ENCODE measurements around the gene PTEN.
A peak's percentile ranks its signal among the peaks of the same experiment; 100 is the strongest.
"Not testable (repeated sequence)": the region's sequence is repeated elsewhere in the genome, so short reads cannot be mapped to it uniquely, and the experiment has no call there.

PTEN gene

GRCh38 chr10:87863053-87863943 lies at the start of gene PTEN, which contains the start of gene KLLN:
Gene PTEN (plus strand): TSS chr10:87863625. CDS start chr10:87864470, 845 bp downstream.
Gene KLLN (minus strand): TSS chr10:87863533. CDS start chr10:87862487, 1,046 bp downstream.
- peak; percentile 94 for DNase-seq (ENCODE audit: low spot score)

DNA sequence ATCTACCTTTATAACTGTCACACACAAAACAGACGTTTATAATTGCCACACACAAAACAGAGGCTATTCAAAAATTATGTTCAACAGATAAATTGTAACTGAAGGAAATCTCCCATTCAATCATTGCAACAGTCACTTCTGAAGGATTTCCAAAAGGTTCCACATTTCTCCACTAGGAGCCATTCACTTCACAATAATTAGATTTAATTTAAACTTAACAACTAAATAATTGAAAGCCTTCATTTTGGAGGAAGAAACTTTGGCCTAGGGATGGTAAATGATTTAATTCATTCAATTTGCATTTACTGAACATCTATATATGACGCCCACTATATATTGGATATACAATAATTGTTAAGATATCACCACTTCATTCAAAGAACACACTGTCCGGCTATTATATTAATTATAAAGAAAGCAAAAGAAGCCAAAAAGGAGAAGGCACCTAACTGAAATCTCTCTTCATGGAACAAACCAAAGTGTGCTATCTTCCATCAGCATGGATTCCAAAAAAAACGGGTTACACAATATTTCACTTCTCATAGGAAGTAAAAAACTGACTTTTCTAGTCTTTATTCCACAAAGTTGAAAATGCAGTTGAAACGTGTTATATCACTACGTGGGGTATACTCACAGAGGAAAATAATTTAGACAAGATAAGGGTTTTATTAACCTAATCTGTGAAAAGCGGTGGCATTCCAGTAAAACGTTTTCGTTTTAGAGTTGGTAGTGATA lies 47.1 kb upstream of the PTEN start:
- peak; percentile 15 for DNase-seq (ENCODE audit: low spot score)

- peak; percentile 36 for DNase-seq (ENCODE audit: low spot score)
Observed at GRCh38 chr10:87816898-87817608, 46.4 kb upstream of the PTEN start.

GRCh38 chr10:87817609-87818504 lies 45.6 kb upstream of the PTEN start, which contains the start of gene ATAD1:
Gene ATAD1 (minus strand): TSS chr10:87818226. CDS start chr10:87814599, 3,627 bp downstream.
- peak; percentile 94 for DNase-seq (ENCODE audit: low spot score)

DNA sequence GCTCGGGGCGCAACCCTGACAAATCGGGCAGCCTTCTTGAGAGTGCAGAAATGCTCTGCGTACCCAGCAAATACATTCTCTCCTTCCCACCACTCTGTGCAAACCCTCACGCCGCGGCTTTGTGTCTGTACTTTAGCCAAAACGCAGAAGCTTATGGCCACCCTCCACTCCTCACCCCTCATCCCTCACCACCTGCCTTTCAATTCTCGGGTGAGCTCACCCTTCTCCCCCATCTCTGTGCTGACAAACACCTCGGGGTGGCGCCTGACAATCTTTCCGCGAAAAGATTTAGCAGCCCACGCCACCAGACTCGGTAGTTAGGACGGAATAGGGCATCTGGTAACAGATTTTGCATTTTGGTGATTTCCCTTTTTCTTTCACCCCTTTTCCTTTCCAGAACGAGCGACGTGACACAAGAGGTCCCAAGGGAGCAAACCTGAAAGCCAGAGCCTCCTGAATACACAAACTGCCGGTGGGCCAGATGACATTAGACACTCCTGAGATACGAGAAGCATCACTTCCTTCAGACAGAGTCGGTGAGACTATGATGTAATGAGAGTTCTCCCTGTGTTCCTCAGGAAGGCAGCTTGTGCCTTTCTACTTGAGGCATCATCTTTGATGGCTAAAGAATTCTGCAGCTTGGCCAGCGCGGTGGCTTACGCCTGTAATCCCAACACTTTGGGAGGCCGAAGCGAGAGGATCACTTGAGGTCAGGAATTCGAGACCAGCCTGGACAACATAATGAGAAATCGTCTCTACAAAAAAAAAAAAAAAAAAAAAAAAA lies 44.7 kb upstream of the PTEN start:
- DNase-seq (ENCODE audit: low spot score): peak; percentile 85

DNA sequence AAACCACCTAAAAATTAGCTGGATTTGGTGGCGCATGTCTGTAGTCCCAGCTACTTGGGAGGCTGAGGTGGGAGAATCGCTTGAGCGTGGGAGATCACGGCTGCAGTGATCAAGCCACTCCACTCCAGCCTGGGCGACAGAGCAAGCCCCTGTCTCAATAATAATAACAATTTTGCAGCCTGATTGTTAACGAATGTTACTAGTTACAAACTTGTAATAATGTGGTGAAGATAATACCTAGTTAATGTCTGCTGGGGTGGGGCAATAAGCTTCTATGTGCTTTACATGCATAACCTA lies 44.2 kb upstream of the PTEN start:
- no peak for DNase-seq (ENCODE audit: low spot score)

DNA sequence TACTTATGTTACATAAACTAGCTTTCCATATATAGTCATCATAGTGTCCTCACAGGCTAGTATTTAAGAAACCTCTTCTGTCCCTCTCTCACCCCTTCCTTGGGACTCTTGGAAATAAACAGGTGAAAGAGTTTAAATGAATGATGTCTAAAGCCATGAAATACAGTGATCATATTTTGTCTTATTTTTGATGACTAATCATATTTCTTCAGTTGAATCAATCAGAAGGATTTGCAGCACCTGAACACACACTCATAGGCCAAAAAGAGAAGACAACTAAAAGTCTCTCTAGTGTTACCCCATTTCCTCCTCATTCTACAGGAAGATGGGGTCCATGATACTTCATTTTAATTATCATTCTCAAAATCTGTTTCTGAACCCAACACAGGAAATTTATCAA lies 36.8 kb upstream of the PTEN start:
- no peak for DNase-seq (ENCODE audit: low spot score)

GRCh38 chr10:87827681-87828080 lies 35.7 kb upstream of the PTEN start:
- DNase-seq (ENCODE audit: low spot score): no peak

GRCh38 chr10:87829051-87829450 lies 34.4 kb upstream of the PTEN start:
- not testable (repeated sequence) for DNase-seq (ENCODE audit: low spot score)

GRCh38 chr10:87829986-87830729 lies 33.3 kb upstream of the PTEN start:
- DNase-seq (ENCODE audit: low spot score): no peak

- no peak for DNase-seq (ENCODE audit: low spot score)
Observed at GRCh38 chr10:87836098-87836497, 27.3 kb upstream of the PTEN start.

GRCh38 chr10:87837445-87837844 lies 26.0 kb upstream of the PTEN start:
- DNase-seq (ENCODE audit: low spot score): no peak

GRCh38 chr10:87838650-87839049 lies 24.8 kb upstream of the PTEN start:
- no peak for DNase-seq (ENCODE audit: low spot score)

DNA sequence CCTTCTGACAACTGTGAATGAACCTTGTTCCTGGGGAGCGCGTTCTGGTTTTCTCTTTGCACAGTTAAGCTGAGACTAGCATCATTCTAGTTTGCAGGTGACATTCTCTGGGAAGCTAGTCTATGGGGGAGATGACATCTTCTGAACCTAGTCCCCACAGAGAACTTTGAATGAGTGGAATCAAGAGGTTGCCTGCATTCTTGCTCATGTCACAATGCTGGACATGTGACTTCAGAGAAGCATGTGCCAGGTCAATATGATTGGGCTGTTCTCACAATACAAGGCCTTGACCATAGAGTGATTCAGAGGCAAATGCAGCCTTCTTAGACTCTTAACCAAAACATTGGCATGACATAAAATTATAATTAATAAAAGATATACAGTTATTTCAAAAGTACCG lies 22.2 kb upstream of the PTEN start:
- no peak for DNase-seq (ENCODE audit: low spot score)

DNA sequence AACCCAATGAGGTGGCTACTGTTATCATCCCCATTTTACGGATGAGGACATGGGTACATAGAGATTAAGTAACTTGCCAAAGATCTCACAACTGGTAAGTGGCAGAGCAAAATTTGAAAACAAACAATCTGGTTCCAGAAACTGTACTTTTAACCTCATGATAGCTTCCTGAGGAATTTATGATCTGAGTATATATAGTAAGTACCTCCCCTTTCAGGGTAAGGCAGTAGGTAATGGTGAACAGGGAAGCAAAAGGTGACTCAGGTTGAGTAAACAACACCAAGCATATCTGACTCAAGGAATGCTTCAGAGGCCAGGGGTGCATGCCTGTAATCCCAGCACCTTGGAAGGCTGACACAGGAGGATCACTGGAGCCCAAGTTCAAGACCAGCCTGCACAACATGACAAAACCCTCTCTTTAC lies 21.2 kb upstream of the PTEN start:
- DNase-seq (ENCODE audit: low spot score): no peak

DNA sequence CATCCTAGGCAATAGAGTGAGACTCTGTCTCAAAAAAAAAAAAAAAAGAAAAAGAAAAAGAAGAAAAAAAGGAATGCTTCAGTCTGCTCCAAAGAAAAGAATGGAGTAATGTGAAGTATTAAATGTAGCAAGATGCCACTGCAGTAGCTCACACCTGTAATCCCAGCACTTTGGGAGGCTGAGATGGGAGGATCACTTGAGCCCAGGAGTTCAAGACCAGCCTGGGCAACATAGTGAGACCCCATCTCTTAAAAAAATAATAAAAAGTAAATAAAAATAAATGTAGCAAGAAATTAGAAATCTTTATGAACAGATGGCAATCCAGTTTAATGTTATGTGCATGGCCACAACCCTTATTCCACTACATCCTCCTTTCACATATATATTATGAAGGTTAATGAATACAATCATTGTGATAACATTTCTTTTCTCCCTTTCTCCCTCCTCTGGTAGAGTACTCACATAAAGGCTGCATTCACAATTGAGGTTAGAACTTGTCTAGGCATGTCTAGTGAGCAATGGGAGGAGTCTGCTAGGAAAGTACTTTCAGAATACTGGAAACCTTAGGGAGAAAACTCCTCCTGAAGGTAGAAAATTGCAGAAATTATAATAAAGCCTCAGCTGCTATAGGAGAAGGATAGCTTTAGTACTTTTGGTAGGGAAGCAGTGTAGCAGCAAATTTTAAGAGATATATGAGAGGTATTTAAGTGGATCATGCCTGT lies 20.5 kb upstream of the PTEN start:
- no peak for DNase-seq (ENCODE audit: low spot score)

GRCh38 chr10:87843714-87844113 lies 19.7 kb upstream of the PTEN start:
- no peak for DNase-seq (ENCODE audit: low spot score)

DNA sequence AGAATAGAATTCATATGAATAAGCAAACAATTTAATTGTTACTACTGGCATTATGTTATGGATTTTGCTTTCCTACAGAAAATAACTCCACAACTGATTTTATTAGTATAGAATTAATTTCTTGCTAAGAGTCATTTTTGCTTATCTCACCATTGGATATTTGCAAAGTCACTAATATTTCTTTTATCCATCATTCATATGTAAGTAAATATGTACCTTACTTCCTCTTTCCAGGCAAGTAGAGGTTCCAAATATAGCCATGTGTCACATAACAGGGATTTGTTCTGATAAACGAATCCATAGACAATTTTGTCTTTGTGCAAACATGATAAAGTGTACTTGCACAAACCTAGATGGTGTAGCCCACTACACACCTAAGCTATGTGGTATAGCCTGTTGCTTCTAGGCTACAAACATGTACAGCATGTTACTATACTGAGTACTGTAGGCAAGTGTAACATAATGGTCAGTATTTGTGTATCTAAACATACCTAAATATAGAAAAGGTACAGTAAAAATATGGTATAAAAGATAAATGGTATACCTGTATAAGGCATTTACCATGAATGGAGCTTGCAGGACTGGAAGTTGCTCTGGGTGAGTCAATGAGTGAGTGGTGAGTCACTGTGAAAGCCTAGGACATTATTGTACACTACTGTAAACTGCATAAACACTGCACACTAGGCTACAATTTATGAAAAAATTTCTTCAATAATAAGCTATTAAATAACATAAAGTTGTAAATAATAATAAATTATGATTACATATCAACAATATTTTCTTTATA lies 18.4 kb upstream of the PTEN start:
- DNase-seq (ENCODE audit: low spot score): no peak

DNA sequence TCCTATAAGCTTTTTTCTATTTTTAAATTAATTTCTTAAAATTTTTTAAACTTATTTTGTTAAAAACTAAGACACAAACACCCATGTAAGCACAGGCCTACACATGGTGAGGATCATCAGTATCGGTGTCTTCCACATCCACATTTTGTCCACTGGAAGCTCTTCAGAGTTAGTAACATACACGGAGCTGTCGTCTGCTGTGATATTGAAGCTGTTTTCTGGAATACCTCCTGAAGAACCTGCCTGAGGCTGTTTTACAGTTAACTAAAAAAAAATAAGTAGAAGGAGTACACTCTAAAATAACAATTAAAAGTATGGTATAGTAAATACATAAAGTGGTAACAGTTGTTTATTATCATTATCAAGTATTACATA lies 17.8 kb upstream of the PTEN start:
- no peak for DNase-seq (ENCODE audit: low spot score)
